ENCODE measurements around the gene OBSCN. TPM values are rescaled to one million over a fixed set of nuclear protein-coding genes. Genes with fewer than 3 reads are reported as not detected.
"Not testable (repeated sequence)": the region's sequence is repeated elsewhere in the genome, so short reads cannot be mapped to it uniquely, and the experiment has no call there.

The OBSCN gene
- total and polyA plus RNA-seq, 2 donors (not counting 1 experiment from before 2014, with no cell fraction given) = 10.0 to 63.9 TPM

DNA sequence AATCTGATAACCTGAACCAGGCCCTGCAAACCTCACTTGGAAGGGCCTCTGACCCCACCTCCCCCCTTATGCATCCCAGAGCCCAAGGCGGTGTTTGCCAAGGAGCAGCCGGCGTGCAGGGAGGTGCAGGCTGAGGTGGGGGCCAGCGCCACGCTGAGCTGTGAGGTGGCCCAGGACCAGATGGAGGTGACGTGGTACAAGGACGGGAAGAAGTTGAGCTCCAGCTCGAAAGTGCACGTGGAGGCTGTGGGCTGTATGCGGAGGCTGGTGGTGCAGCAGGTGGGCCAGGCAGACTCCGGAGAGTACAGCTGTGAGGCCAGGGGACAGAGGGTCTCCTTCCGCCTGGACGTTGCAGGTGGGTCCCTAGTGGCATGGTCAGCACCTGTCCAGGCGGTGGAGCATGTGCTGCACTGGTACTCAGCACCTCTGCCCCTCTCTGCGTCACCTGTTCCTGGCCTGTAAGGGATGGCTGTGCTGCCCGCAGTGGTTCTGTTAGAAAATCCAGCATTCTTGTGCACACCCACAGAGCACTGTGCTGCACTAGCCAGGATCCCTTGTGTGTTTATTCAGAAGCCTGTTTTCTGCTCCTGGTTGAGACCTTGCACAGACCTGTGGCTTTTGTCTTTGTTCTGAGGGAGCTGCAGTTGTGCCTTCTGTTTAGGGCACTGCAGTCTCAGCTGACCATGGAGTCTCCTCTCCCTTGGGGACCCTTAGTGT, 11.6 kb downstream of the OBSCN start:
- Histone ChIP-seq H3K9ac (ENCODE audit: low read length) (no peak overlapping the region), H3K79me2 (ENCODE audit: control insufficient read depth, insufficient read depth, low read length) (no peaks in the 10 kb centered on the region), H3K4me2 (replicated peaks; ENCODE audit: low read depth, low read length, poor library complexity, severe bottlenecking) (no peak overlapping the region), H3K27me3 (replicated peaks in 1 of 4; ENCODE audit: control extremely low read depth in 1 of 4, control insufficient read depth in 3 of 4, insufficient read depth in 4 of 4, low read length in 3 of 4) (no peaks in the 10 kb centered on the region), H3K4me3 (ENCODE audit: control extremely low read depth in 1 of 5, extremely low read depth in 1 of 5, insufficient read depth in 1 of 5, low read depth in 2 of 5, low read length in 4 of 5) (no peak overlapping the region), H3K9me3 (ENCODE audit: control extremely low read depth in 1 of 3, control insufficient read depth in 2 of 3, insufficient read depth in 1 of 3, low read length in 2 of 3) (peaks cover 0 to 4% (median 0%) of the 10 kb centered on the region in 3 donors), H2AFZ (ENCODE audit: insufficient read depth, low read depth, low read length, poor library complexity, severe bottlenecking) (no peak overlapping the region), H3K4me1 (ENCODE audit: control insufficient read depth in 2 of 2, insufficient read depth in 2 of 2, low read length in 2 of 2) (no peaks in the 10 kb centered on the region), H3K27ac (ENCODE audit: low read length in 2 of 2) (no peak overlapping the region), H3K36me3 (replicated peaks in 1 of 2; ENCODE audit: control extremely low read depth in 1 of 2, control insufficient read depth in 1 of 2, extremely low read depth in 1 of 2, insufficient read depth in 2 of 2, low read length in 1 of 2) (peaks cover 0 to 3% of the 10 kb centered on the region in 2 experiments), H4K20me1 (ENCODE audit: control insufficient read depth, insufficient read depth, low read length, poor library complexity, severe bottlenecking) (no peaks in the 10 kb centered on the region)
- Mint-ChIP-seq H3K4me3 (no peak overlapping the region), H3K27ac (no peak overlapping the region), H3K9me3 (ENCODE audit: insufficient read depth) (no peaks in the 10 kb centered on the region), H3K4me1 (no peaks in the 10 kb centered on the region), H3K27me3 (no peaks in the 10 kb centered on the region)
- POLR2A ChIA-PET = no interaction called here
- 93% methylated on average over 16 of the region's 16 CpGs for WGBS (ENCODE audit: insufficient coverage)
- TF ChIP-seq EZH2 (IDR thresholded peaks at IDR 0.05; ENCODE audit: borderline replicate concordance, insufficient read depth, low read depth, low read length, poor library complexity, severe bottlenecking) = no peak
- TF ChIP-seq, protein P1, sequence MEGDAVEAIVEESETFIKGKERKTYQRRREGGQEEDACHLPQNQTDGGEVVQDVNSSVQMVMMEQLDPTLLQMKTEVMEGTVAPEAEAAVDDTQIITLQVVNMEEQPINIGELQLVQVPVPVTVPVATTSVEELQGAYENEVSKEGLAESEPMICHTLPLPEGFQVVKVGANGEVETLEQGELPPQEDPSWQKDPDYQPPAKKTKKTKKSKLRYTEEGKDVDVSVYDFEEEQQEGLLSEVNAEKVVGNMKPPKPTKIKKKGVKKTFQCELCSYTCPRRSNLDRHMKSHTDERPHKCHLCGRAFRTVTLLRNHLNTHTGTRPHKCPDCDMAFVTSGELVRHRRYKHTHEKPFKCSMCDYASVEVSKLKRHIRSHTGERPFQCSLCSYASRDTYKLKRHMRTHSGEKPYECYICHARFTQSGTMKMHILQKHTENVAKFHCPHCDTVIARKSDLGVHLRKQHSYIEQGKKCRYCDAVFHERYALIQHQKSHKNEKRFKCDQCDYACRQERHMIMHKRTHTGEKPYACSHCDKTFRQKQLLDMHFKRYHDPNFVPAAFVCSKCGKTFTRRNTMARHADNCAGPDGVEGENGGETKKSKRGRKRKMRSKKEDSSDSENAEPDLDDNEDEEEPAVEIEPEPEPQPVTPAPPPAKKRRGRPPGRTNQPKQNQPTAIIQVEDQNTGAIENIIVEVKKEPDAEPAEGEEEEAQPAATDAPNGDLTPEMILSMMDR (IDR thresholded peaks at IDR 0.05) = no peak
- ATAC-seq (ENCODE audit: low read depth) (no peak), DNase-seq (no peak)
- CTCF ChIA-PET = no interaction called here
- intact Hi-C loops (cut with micrococcal nuclease) = no loop called here

DNA sequence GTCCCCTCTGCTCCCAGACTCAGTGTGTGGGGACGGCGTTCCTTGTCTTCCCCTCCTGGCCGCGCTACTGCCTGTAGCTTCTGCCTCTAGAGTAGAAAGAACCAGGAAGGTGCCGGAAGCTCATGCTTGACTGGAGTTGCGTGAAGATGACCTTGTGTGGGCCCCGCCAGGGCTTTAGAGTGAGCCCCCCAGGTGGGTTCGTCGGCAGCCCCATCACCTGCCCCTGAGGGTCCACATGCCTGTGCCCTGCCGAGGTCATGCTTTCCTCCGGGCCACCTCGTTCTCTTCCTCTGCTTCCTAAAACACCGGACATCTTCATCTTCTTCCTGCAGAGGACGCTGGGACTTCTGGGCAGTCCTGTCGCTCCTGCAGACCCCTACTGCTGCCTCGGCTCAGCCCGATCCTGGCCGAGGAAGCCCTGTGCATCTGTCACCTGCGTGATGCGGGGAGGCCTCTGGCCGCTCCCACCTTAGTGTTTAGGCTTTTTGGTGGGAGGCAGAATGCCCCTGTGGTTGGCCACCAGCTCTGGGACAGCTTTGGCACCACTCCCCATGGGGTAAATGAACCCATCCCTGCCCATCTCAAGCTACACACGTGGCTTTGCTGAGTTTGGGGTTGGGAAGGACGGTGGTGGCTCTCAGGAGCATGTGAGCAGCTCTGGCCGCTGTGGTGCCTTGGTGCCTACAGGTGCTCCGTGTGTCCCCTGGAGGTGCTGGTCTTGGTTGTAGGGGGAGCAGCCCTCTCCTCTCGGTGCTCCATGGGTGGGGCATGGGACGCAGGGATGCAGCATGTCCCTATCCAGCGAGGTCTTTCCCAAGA, 12.3 kb downstream of the OBSCN start:
- Histone ChIP-seq H3K4me1 (ENCODE audit: control insufficient read depth in 2 of 2, insufficient read depth in 2 of 2, low read length in 2 of 2) (no peaks in the 10 kb centered on the region), H3K9me3 (ENCODE audit: control extremely low read depth in 1 of 3, control insufficient read depth in 2 of 3, insufficient read depth in 1 of 3, low read length in 2 of 3) (peaks cover 0 to 11% (median 5%) of the 10 kb centered on the region in 3 donors), H4K20me1 (ENCODE audit: control insufficient read depth, insufficient read depth, low read length, poor library complexity, severe bottlenecking) (no peaks in the 10 kb centered on the region), H3K4me3 (ENCODE audit: control extremely low read depth in 1 of 5, extremely low read depth in 1 of 5, insufficient read depth in 1 of 5, low read depth in 2 of 5, low read length in 4 of 5) (no peak overlapping the region), H3K27ac (ENCODE audit: low read length in 2 of 2) (no peak overlapping the region), H3K79me2 (ENCODE audit: control insufficient read depth, insufficient read depth, low read length) (no peaks in the 10 kb centered on the region), H2AFZ (ENCODE audit: insufficient read depth, low read depth, low read length, poor library complexity, severe bottlenecking) (no peak overlapping the region), H3K36me3 (replicated peaks in 1 of 2; ENCODE audit: control extremely low read depth in 1 of 2, control insufficient read depth in 1 of 2, extremely low read depth in 1 of 2, insufficient read depth in 2 of 2, low read length in 1 of 2) (peaks cover 0 to 8% of the 10 kb centered on the region in 2 experiments), H3K4me2 (replicated peaks; ENCODE audit: low read depth, low read length, poor library complexity, severe bottlenecking) (no peak overlapping the region), H3K27me3 (replicated peaks in 1 of 4; ENCODE audit: control extremely low read depth in 1 of 4, control insufficient read depth in 3 of 4, insufficient read depth in 4 of 4, low read length in 3 of 4) (no peaks in the 10 kb centered on the region), H3K9ac (ENCODE audit: low read length) (no peak overlapping the region)
- DNase-seq (no peak), ATAC-seq (ENCODE audit: low read depth) (no peak)
- 92% methylated on average over 27 of the region's 28 CpGs for WGBS (ENCODE audit: insufficient coverage)
- no peak overlapping the region for H3K4me3 Mint-ChIP-seq
- ChIA-PET POLR2A (no interaction called here), CTCF (no interaction called here)
- no peaks in the 10 kb centered on the region for H3K9me3 Mint-ChIP-seq (ENCODE audit: insufficient read depth)
- H3K4me1 Mint-ChIP-seq = no peaks in the 10 kb centered on the region
- H3K27ac Mint-ChIP-seq = no peak overlapping the region
- no peak for TF ChIP-seq EZH2 (IDR thresholded peaks at IDR 0.05; ENCODE audit: borderline replicate concordance, insufficient read depth, low read depth, low read length, poor library complexity, severe bottlenecking)
- TF ChIP-seq, protein P1 (IDR thresholded peaks at IDR 0.05) = no peak
- intact Hi-C loops (cut with micrococcal nuclease) = no loop called here
- H3K27me3 Mint-ChIP-seq = no peaks in the 10 kb centered on the region

DNA sequence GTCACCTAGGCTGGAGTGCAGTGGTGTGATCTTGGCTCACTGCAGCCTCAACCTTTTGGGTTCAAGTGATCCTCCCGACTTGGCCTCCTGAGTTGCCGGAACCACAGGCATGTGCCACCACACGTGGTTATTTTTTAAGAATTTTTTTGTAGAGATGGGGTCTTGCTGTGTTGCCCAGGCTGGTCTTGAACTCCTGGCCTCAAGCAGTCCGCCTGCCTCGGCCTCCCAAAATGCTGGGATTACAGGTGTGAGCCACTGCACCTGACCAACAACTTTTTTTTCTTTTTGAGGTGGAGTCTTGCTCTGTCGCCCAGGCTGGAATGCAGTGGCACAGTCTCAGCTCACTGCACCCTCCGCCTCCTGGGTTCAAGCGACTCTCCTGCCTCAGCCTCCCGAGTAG, 13.3 kb downstream of the OBSCN start:
- H3K4me3 Mint-ChIP-seq; H3K4me1 ChIP-seq (ENCODE audit: control insufficient read depth in 2 of 2, insufficient read depth in 2 of 2, low read length in 2 of 2); H3K27ac ChIP-seq (ENCODE audit: low read length in 2 of 2); H3K4me3 ChIP-seq (ENCODE audit: control extremely low read depth in 1 of 5, extremely low read depth in 1 of 5, insufficient read depth in 1 of 5, low read depth in 2 of 5, low read length in 4 of 5); intact Hi-C loops (cut with micrococcal nuclease); H3K9ac ChIP-seq (ENCODE audit: low read length); ATAC-seq (ENCODE audit: low read depth); DNase-seq; CTCF ChIA-PET; H4K20me1 ChIP-seq (ENCODE audit: control insufficient read depth, insufficient read depth, low read length, poor library complexity, severe bottlenecking); POLR2A ChIA-PET; H3K27ac Mint-ChIP-seq; H3K27me3 ChIP-seq (replicated peaks in 1 of 4; ENCODE audit: control extremely low read depth in 1 of 4, control insufficient read depth in 3 of 4, insufficient read depth in 4 of 4, low read length in 3 of 4); H2AFZ ChIP-seq (ENCODE audit: insufficient read depth, low read depth, low read length, poor library complexity, severe bottlenecking); H3K27me3 Mint-ChIP-seq; H3K4me2 ChIP-seq (replicated peaks; ENCODE audit: low read depth, low read length, poor library complexity, severe bottlenecking); H3K36me3 ChIP-seq (replicated peaks in 1 of 2; ENCODE audit: control extremely low read depth in 1 of 2, control insufficient read depth in 1 of 2, extremely low read depth in 1 of 2, insufficient read depth in 2 of 2, low read length in 1 of 2); H3K79me2 ChIP-seq (ENCODE audit: control insufficient read depth, insufficient read depth, low read length); H3K4me1 Mint-ChIP-seq; H3K9me3 Mint-ChIP-seq (ENCODE audit: insufficient read depth): not testable (repeated sequence)
- 96% methylated on average over 4 of the region's 9 CpGs for WGBS (ENCODE audit: insufficient coverage)
- H3K9me3 ChIP-seq (ENCODE audit: control extremely low read depth in 1 of 3, control insufficient read depth in 2 of 3, insufficient read depth in 1 of 3, low read length in 2 of 3) = peaks cover 0 to 12% (median 8%) of the 10 kb centered on the region in 3 donors
